GM12873 (cell line): Measurements from ENCODE around the gene TECR.

Experiments
- TF ChIP-seq, protein P1 (sequence below): IDR thresholded peaks from 2 replicates; pipeline ENCODE4 v1.5.1; 2012; ENCODE audit warnings: low read depth, mild to moderate bottlenecking, moderate library complexity, low read length, control low read depth; ENCODE audit not compliant: insufficient read depth; ENCODE audit errors: missing control alignments

Gene TECR

DNA sequence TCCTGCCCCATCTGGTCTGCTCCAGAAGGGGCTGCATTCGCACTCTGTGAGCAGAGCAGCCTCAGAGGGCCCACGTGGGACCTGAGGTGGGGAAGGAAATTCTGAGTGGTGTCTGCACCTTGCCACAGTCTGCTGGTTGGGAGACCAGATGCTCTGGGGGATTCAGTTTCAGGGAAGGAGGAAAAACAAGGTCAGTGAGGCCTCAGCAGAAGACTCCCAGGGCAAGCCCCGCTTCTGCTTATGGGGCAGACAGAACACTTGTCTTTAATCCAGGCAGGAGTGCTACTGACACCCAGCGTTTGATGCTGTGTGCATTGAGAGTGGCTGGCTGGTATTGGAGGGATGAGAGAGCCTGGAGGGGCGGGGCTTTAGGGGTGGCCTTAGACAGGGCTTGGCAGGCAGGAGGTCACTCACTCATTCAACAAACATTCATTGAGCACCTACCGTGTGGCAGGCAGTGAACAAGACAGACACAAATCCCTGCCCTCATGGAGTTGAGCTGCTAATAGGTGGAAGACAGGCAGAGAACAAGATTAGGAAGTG lies 48.6 kb downstream of the TECR start:
- TF ChIP-seq, protein P1, sequence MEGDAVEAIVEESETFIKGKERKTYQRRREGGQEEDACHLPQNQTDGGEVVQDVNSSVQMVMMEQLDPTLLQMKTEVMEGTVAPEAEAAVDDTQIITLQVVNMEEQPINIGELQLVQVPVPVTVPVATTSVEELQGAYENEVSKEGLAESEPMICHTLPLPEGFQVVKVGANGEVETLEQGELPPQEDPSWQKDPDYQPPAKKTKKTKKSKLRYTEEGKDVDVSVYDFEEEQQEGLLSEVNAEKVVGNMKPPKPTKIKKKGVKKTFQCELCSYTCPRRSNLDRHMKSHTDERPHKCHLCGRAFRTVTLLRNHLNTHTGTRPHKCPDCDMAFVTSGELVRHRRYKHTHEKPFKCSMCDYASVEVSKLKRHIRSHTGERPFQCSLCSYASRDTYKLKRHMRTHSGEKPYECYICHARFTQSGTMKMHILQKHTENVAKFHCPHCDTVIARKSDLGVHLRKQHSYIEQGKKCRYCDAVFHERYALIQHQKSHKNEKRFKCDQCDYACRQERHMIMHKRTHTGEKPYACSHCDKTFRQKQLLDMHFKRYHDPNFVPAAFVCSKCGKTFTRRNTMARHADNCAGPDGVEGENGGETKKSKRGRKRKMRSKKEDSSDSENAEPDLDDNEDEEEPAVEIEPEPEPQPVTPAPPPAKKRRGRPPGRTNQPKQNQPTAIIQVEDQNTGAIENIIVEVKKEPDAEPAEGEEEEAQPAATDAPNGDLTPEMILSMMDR: no peak

GRCh38 chr19:14580623-14581237 lies 51.3 kb downstream of the TECR start:
- TF ChIP-seq, protein P1: peak; percentile 52

GRCh38 chr19:14582894-14583340 lies 53.5 kb downstream of the TECR start, which contains the start of gene CLEC17A:
CLEC17A (plus strand) TSS chr19:14583084; CDS start chr19:14583161, 77 bp downstream.
- TF ChIP-seq, protein P1: no peak

DNA sequence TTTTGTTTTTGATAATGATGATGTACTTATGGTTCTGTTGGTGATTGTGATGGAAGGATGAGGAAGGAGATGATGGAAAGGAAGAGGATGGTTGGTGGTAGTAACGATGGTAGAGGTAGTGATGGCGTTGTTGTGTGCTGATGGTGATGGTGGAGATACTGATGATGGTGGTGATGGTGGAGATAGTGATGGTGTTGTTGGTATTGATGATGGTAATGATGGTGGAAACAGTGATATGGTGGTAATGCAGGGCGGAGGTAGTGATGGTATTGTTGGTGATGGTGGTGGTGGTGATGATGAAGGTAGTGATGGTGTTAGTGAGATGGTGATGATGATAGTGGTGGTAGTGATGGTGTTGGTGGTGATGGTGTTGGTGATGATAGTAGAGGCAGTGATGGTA lies 66.2 kb downstream of the TECR start:
- TF ChIP-seq, protein P1: no peak

- TF ChIP-seq, protein P1: no peak
Measured at GRCh38 chr19:14599548-14600147, 70.3 kb downstream of the TECR start.

DNA sequence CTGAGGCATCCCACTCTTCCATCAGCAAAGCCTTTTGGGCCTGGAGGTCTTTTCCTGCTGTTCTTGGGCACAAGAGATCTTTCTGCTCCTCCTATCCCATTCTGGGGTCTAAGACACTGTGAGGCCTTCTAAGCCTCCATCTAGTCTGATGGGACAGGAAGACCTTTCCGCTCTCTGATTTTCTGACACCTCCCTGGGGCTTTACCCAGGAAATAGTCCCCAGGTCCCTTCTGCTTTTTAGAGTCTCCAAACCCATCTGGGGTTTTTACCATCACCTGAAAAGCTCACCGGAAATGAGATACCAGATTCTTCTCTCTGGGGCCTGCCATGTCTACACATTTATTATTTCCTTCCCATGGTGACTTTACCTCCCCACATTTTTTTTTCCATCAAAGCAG lies 74.6 kb downstream of the TECR start:
- TF ChIP-seq, protein P1: no peak

- TF ChIP-seq, protein P1: no peak
Measured at GRCh38 chr19:14606627-14607026, 77.2 kb downstream of the TECR start.
